Measurements from ENCODE around the gene FXYD1. TPM values are rescaled to one million over a fixed set of nuclear protein-coding genes. Genes with fewer than 3 reads are reported as not detected.

The FXYD1 gene
- total RNA-seq, 5 donors from 2014 or later (not counting 1 experiment from before 2014, with no cell fraction given), result 0.70 to 7.7 (median 4.8) TPM

GRCh38 chr19:35168196-35168595, 29.6 kb downstream of the FXYD1 start:
- no peaks in the 10 kb centered on the region for H3K9me3 ChIP-seq
- DNase-seq (no peak), ATAC-seq (replicated peaks in 1 of 4) (no peak)
- peaks cover 53 to 56% (median 55%) of the 10 kb centered on the region in 3 donors for H3K4me1 Mint-ChIP-seq
- peaks cover 51% of the 10 kb centered on the region for H3K36me3 Mint-ChIP-seq
- 64% methylated on average over 2 of the region's 3 CpGs for WGBS (ENCODE audit: insufficient coverage)
- H3K36me3 ChIP-seq (ENCODE audit: control insufficient read depth in 2 of 2, extremely low read depth in 1 of 2, insufficient read depth in 1 of 2, low read length in 1 of 2), result peaks cover 38 to 58% of the 10 kb centered on the region in 2 donors
- no peak overlapping the region for H3K4me3 Mint-ChIP-seq
- CTCF ChIA-PET, result no interaction called here
- no peaks in the 10 kb centered on the region for H3K27me3 ChIP-seq (replicated peaks in 1 of 2; ENCODE audit: control insufficient read depth in 2 of 2, extremely low read depth in 1 of 2, insufficient read depth in 2 of 2, low read length in 1 of 2)
- POLR2A ChIA-PET, result interaction anchor here in 1 of 2 donors (0.7 kb wide), 1 partner anchor 31 kb away, joined by 3 read pairs; no protein-coding TSS in a partner anchor
- H3K4me1 ChIP-seq (ENCODE audit: control insufficient read depth in 1 of 2, extremely low read depth in 1 of 2, insufficient read depth in 2 of 2, low read length in 2 of 2), result peaks cover 13 to 40% of the 10 kb centered on the region in 2 experiments
- peak overlapping the region; percentile 93 to 97 for H3K27ac Mint-ChIP-seq
- no peak overlapping the region for H3K4me3 ChIP-seq (ENCODE audit: control insufficient read depth in 1 of 2, extremely low read depth in 1 of 2, low read length in 1 of 2)
- peak overlapping the region; percentile 61 for H3K27ac ChIP-seq (ENCODE audit: low read length)
- H3K9me3 Mint-ChIP-seq, result peaks cover 0 to 15% (median 6%) of the 10 kb centered on the region in 3 donors
- H3K27me3 Mint-ChIP-seq, result no peaks in the 10 kb centered on the region

- Histone ChIP-seq H3K27me3 (replicated peaks in 1 of 2; ENCODE audit: control insufficient read depth in 2 of 2, extremely low read depth in 1 of 2, insufficient read depth in 2 of 2, low read length in 1 of 2) (no peaks in the 10 kb centered on the region), H3K4me3 (ENCODE audit: control insufficient read depth in 1 of 2, extremely low read depth in 1 of 2, low read length in 1 of 2) (no peak overlapping the region), H3K4me1 (ENCODE audit: control insufficient read depth in 1 of 2, extremely low read depth in 1 of 2, insufficient read depth in 2 of 2, low read length in 2 of 2) (peaks cover 13 to 40% of the 10 kb centered on the region in 2 experiments), H3K27ac (ENCODE audit: low read length) (peak overlapping the region; percentile 5), H3K36me3 (ENCODE audit: control insufficient read depth in 2 of 2, extremely low read depth in 1 of 2, insufficient read depth in 1 of 2, low read length in 1 of 2) (peaks cover 27 to 46% of the 10 kb centered on the region in 2 donors), H3K9me3 (no peaks in the 10 kb centered on the region)
- POLR2A ChIA-PET, result interaction anchor here (0.7 to 0.8 kb wide), 2 partner anchors 41 to 321 kb away, joined by 3 read pairs; no protein-coding TSS in a partner anchor
- DNase-seq (no peak), ATAC-seq (replicated peaks in 1 of 4) (no peak)
- Mint-ChIP-seq H3K36me3 (peaks cover 39% of the 10 kb centered on the region), H3K4me1 (peaks cover 55 to 65% (median 56%) of the 10 kb centered on the region in 3 donors), H3K9me3 (peaks cover 0 to 10% (median 4%) of the 10 kb centered on the region in 3 donors), H3K27ac (peak overlapping the region; percentile 82 to 97), H3K27me3 (no peaks in the 10 kb centered on the region), H3K4me3 (peak overlapping the region in 1 of 3 donors; percentile 32)
- WGBS (ENCODE audit: insufficient coverage), result 78% methylated on average over 7 of the region's 18 CpGs
- CTCF ChIA-PET, result no interaction called here
These were observed 30.8 kb downstream of the FXYD1 start for GRCh38 chr19:35169221-35169995.

GRCh38 chr19:35170359-35171061, 31.9 kb downstream of the FXYD1 start:
- ATAC-seq (replicated peaks in 1 of 4) (no peak), DNase-seq (no peak)
- Mint-ChIP-seq H3K9me3 (peaks cover 0 to 7% (median 3%) of the 10 kb centered on the region in 3 donors), H3K4me1 (peaks cover 58 to 73% (median 60%) of the 10 kb centered on the region in 3 donors), H3K4me3 (no peak overlapping the region), H3K36me3 (peaks cover 33% of the 10 kb centered on the region), H3K27ac (peak overlapping the region; percentile 23 to 97), H3K27me3 (no peaks in the 10 kb centered on the region)
- ChIA-PET POLR2A (no interaction called here), CTCF (interaction anchor here in 1 of 2 donors (0.9 kb wide), 1 partner anchor 9 kb away, joined by 3 read pairs; no protein-coding TSS in a partner anchor)
- Histone ChIP-seq H3K9me3 (no peaks in the 10 kb centered on the region), H3K27ac (ENCODE audit: low read length) (no peak overlapping the region), H3K4me3 (ENCODE audit: control insufficient read depth in 1 of 2, extremely low read depth in 1 of 2, low read length in 1 of 2) (no peak overlapping the region), H3K27me3 (replicated peaks in 1 of 2; ENCODE audit: control insufficient read depth in 2 of 2, extremely low read depth in 1 of 2, insufficient read depth in 2 of 2, low read length in 1 of 2) (no peaks in the 10 kb centered on the region), H3K36me3 (ENCODE audit: control insufficient read depth in 2 of 2, extremely low read depth in 1 of 2, insufficient read depth in 1 of 2, low read length in 1 of 2) (peaks cover 26 to 40% of the 10 kb centered on the region in 2 donors), H3K4me1 (ENCODE audit: control insufficient read depth in 1 of 2, extremely low read depth in 1 of 2, insufficient read depth in 2 of 2, low read length in 2 of 2) (peaks cover 13 to 40% of the 10 kb centered on the region in 2 experiments)
- 96% methylated on average over 3 of the region's 7 CpGs for WGBS (ENCODE audit: insufficient coverage)

- Mint-ChIP-seq H3K4me1 (peaks cover 54 to 75% (median 56%) of the 10 kb centered on the region in 3 donors), H3K9me3 (no peaks in the 10 kb centered on the region), H3K27me3 (no peaks in the 10 kb centered on the region), H3K27ac (peak overlapping the region; percentile 81 to 91), H3K4me3 (peak overlapping the region in 1 of 3 donors; percentile 27), H3K36me3 (peaks cover 20% of the 10 kb centered on the region)
- H3K36me3 ChIP-seq (ENCODE audit: control insufficient read depth in 2 of 2, extremely low read depth in 1 of 2, insufficient read depth in 1 of 2, low read length in 1 of 2), result peaks cover 13 to 28% of the 10 kb centered on the region in 2 donors
- no peaks in the 10 kb centered on the region for H3K9me3 ChIP-seq
- H3K4me3 ChIP-seq (ENCODE audit: control insufficient read depth in 1 of 2, extremely low read depth in 1 of 2, low read length in 1 of 2), result no peak overlapping the region
- peaks cover 9 to 34% of the 10 kb centered on the region in 2 experiments for H3K4me1 ChIP-seq (ENCODE audit: control insufficient read depth in 1 of 2, extremely low read depth in 1 of 2, insufficient read depth in 2 of 2, low read length in 2 of 2)
- ChIA-PET CTCF (interaction anchor here in 1 of 2 donors (0.6 kb wide), 1 partner anchor 968 kb away, joined by 3 read pairs; no protein-coding TSS in a partner anchor), POLR2A (interaction anchor here in 1 of 2 donors (0.6 kb wide), 1 partner anchor 45 kb away, joined by 3 read pairs; no protein-coding TSS in a partner anchor)
- peak overlapping the region; percentile 70 for H3K27ac ChIP-seq (ENCODE audit: low read length)
- no peaks in the 10 kb centered on the region for H3K27me3 ChIP-seq (replicated peaks in 1 of 2; ENCODE audit: control insufficient read depth in 2 of 2, extremely low read depth in 1 of 2, insufficient read depth in 2 of 2, low read length in 1 of 2)
- ATAC-seq (replicated peaks in 1 of 4) (peak; percentile 7 to 64 (median 42)), DNase-seq (peak in 1 of 35 experiments; percentile 16)
- WGBS (ENCODE audit: insufficient coverage), result 0% methylated on average over 1 of the region's 3 CpGs
These were observed 33.1 kb downstream of the FXYD1 start for GRCh38 chr19:35171730-35172129.

GRCh38 chr19:35174226-35174625, 35.6 kb downstream of the FXYD1 start:
- Mint-ChIP-seq H3K4me3 (no peak overlapping the region), H3K27me3 (no peaks in the 10 kb centered on the region), H3K27ac (peak overlapping the region in 1 of 2 donors; percentile 44), H3K9me3 (peaks cover 0 to 6% (median 4%) of the 10 kb centered on the region in 3 donors), H3K4me1 (peaks cover 51 to 57% (median 54%) of the 10 kb centered on the region in 3 donors), H3K36me3 (peaks cover 8% of the 10 kb centered on the region)
- Histone ChIP-seq H3K27me3 (replicated peaks in 1 of 2; ENCODE audit: control insufficient read depth in 2 of 2, extremely low read depth in 1 of 2, insufficient read depth in 2 of 2, low read length in 1 of 2) (no peaks in the 10 kb centered on the region), H3K4me1 (ENCODE audit: control insufficient read depth in 1 of 2, extremely low read depth in 1 of 2, insufficient read depth in 2 of 2, low read length in 2 of 2) (peaks cover 5 to 20% of the 10 kb centered on the region in 2 experiments), H3K27ac (ENCODE audit: low read length) (no peak overlapping the region), H3K4me3 (ENCODE audit: control insufficient read depth in 1 of 2, extremely low read depth in 1 of 2, low read length in 1 of 2) (no peak overlapping the region), H3K36me3 (ENCODE audit: control insufficient read depth in 2 of 2, extremely low read depth in 1 of 2, insufficient read depth in 1 of 2, low read length in 1 of 2) (peaks cover 6 to 10% of the 10 kb centered on the region in 2 donors), H3K9me3 (no peaks in the 10 kb centered on the region)
- WGBS (ENCODE audit: insufficient coverage), result 96% methylated on average over 4 of the region's 6 CpGs
- POLR2A ChIA-PET, result no interaction called here
- DNase-seq, result no peak
- CTCF ChIA-PET, result interaction anchor here (0.7 kb wide), 2 partner anchors 12 to 67 kb away, joined by 3 to 5 read pairs; no protein-coding TSS in a partner anchor
- no peak for ATAC-seq (replicated peaks in 1 of 4)

- no peaks in the 10 kb centered on the region for H3K27me3 Mint-ChIP-seq
- Histone ChIP-seq H3K4me1 (ENCODE audit: control insufficient read depth in 1 of 2, extremely low read depth in 1 of 2, insufficient read depth in 2 of 2, low read length in 2 of 2) (peaks cover 19 to 30% of the 10 kb centered on the region in 2 experiments), H3K36me3 (ENCODE audit: control insufficient read depth in 2 of 2, extremely low read depth in 1 of 2, insufficient read depth in 1 of 2, low read length in 1 of 2) (peaks cover 0 to 5% of the 10 kb centered on the region in 2 donors), H3K9me3 (no peaks in the 10 kb centered on the region), H3K27ac (ENCODE audit: low read length) (no peak overlapping the region), H3K4me3 (ENCODE audit: control insufficient read depth in 1 of 2, extremely low read depth in 1 of 2, low read length in 1 of 2) (no peak overlapping the region), H3K27me3 (replicated peaks in 1 of 2; ENCODE audit: control insufficient read depth in 2 of 2, extremely low read depth in 1 of 2, insufficient read depth in 2 of 2, low read length in 1 of 2) (no peaks in the 10 kb centered on the region)
- peaks cover 0 to 6% (median 4%) of the 10 kb centered on the region in 3 donors for H3K9me3 Mint-ChIP-seq
- ChIA-PET POLR2A (no interaction called here), CTCF (no interaction called here)
- H3K27ac Mint-ChIP-seq, result peak overlapping the region; percentile 49 to 60
- 92% methylated on average over 2 of the region's 3 CpGs for whole genome bisulfite sequencing (ENCODE audit: insufficient coverage)
- DNase-seq, result no peak
- ATAC-seq (replicated peaks in 1 of 4), result no peak
- H3K36me3 Mint-ChIP-seq, result peaks cover 5% of the 10 kb centered on the region
- H3K4me1 Mint-ChIP-seq, result peaks cover 56 to 70% (median 69%) of the 10 kb centered on the region in 3 donors
- no peak overlapping the region for H3K4me3 Mint-ChIP-seq
These were observed 37.6 kb downstream of the FXYD1 start for GRCh38 chr19:35176181-35176570.

All from T-cell (primary cell).